EH (cell line): ENCODE results near the gene ELMO1.

Experiments
- DNase-seq: peaks from one replicate; pipeline ENCODE4 v3.0.0-alpha.2; 2015; ENCODE audit warnings: low read depth

Gene ELMO1

GRCh38 chr7:37430640-37431039, 18.0 kb downstream of the ELMO1 start:
- no peak for DNase-seq

GRCh38 chr7:37430171-37430570, 18.5 kb downstream of the ELMO1 start:
- DNase-seq: no peak

GRCh38 chr7:37429435-37429791, 19.3 kb downstream of the ELMO1 start:
- no peak for DNase-seq

GRCh38 chr7:37428681-37429434, 19.8 kb downstream of the ELMO1 start:
- no peak for DNase-seq

- no peak for DNase-seq
Observed at GRCh38 chr7:37427276-37427940, 21.3 kb downstream of the ELMO1 start.

- no peak for DNase-seq
Observed at GRCh38 chr7:37425498-37425897, 23.2 kb downstream of the ELMO1 start.

- no peak for DNase-seq
Observed at GRCh38 chr7:37424995-37425394, 23.7 kb downstream of the ELMO1 start.

GRCh38 chr7:37424521-37424920, 24.1 kb downstream of the ELMO1 start:
- no peak for DNase-seq

GRCh38 chr7:37421861-37422500, 26.7 kb downstream of the ELMO1 start:
- DNase-seq: no peak

GRCh38 chr7:37420946-37421695, 27.5 kb downstream of the ELMO1 start:
- DNase-seq: no peak

- DNase-seq: no peak
Observed at GRCh38 chr7:37419496-37419895, 29.2 kb downstream of the ELMO1 start.

GRCh38 chr7:37418381-37418780, 30.3 kb downstream of the ELMO1 start:
- no peak for DNase-seq

GRCh38 chr7:37417107-37417474, 31.6 kb downstream of the ELMO1 start:
- no peak for DNase-seq

GRCh38 chr7:37416378-37417106, 32.1 kb downstream of the ELMO1 start:
- no peak for DNase-seq

GRCh38 chr7:37415629-37416028, 33.0 kb downstream of the ELMO1 start:
- no peak for DNase-seq

GRCh38 chr7:37414352-37414983, 34.2 kb downstream of the ELMO1 start:
- DNase-seq: no peak

GRCh38 chr7:37411444-37412034, 37.1 kb downstream of the ELMO1 start:
- no peak for DNase-seq

- no peak for DNase-seq
Observed at GRCh38 chr7:37410305-37411229, 38.1 kb downstream of the ELMO1 start.

- DNase-seq: no peak
Observed at GRCh38 chr7:37409461-37409860, 39.2 kb downstream of the ELMO1 start.
